Metanephros (tissue), 2 donors: ENCODE results near the gene CSF2. TPM values are rescaled to one million over a fixed set of nuclear protein-coding genes. Genes with fewer than 3 reads are reported as not detected.

Experiments
- small RNA-seq: library from RNA; depleted of rRNA; stranded (forward); fragments of <200 nt; gene quantifications from one replicate; pipeline ENCODE3, GENCODE V24; 2014; ENCODE audit warnings: low replicate concordance
- total RNA-seq: library from RNA; depleted of rRNA; stranded (reverse); fragments of >200 nt; gene quantifications from one replicate; pipeline ENCODE4 v1.2.3, GENCODE V29; 2014

CSF2 gene
- not detected for total RNA-seq

GRCh38 chr5:132073231-132074013 is at the start of gene CSF2:
TSS of gene CSF2 (plus strand) at chr5:132073789. CDS start at chr5:132073824, 35 bp downstream.

DNA sequence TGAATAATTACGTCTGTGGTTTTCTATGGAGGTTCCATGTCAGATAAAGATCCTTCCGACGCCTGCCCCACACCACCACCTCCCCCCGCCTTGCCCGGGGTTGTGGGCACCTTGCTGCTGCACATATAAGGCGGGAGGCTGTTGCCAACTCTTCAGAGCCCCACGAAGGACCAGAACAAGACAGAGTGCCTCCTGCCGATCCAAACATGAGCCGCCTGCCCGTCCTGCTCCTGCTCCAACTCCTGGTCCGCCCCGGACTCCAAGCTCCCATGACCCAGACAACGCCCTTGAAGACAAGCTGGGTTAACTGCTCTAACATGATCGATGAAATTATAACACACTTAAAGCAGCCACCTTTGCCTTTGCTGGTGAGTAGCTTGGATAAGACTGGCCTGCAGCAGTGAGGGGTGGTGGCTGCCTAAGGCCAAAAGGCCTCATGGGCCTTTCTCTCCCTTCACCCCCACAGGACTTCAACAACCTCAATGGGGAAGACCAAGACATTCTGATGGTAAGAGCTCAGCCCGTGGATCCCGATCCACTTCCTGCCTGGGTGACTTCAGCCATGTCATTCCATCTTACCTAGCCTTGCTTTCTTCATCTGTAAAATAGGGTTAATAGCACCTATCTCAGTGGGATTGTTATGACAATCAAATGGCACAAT is 13.0 kb upstream of the CSF2 start, which contains the start of gene IL3:
Gene IL3 (plus strand): TSS at position 155 of the 661 bp plus-strand sequence. CDS start 52 bp downstream, at position 207.

Small RNA genes lying within 50 kb of the gene (small RNA-seq; reads per million reads assigned to genes)
- not detected for gene RF00285

Other genes starting within 250 kb of the CSF2 start
- not detected for gene MEIKIN, start 128.1 kb upstream of the CSF2 start, total RNA-seq
- gene ACSL6, start 62.1 kb upstream of the CSF2 start, total RNA-seq: 4.9 TPM
- not detected for gene IL3, start 13.1 kb upstream of the CSF2 start, total RNA-seq
- gene P4HA2, start 154.1 kb downstream of the CSF2 start, total RNA-seq: 28.6 TPM
- 25.9 TPM for gene PDLIM4, start 183.9 kb downstream of the CSF2 start, total RNA-seq
- gene SLC22A4, start 220.6 kb downstream of the CSF2 start, total RNA-seq: 4.3 TPM